GM19467 (cell line): ENCODE measurements around the gene CACNA1H.

ENCODE experiments used
- ATAC-seq: cut with Tn5 transposase; IDR thresholded peaks from one replicate; pipeline ENCODE4 v1.9.1; 2021; ENCODE audit warnings: mild to moderate bottlenecking, moderate library complexity; ENCODE audit not compliant: unreplicated experiment

The CACNA1H gene

GRCh38 chr16:1152651-1153259, at the start of gene CACNA1H:
Gene CACNA1H (plus strand): TSS chr16:1153106. CDS start chr16:1153738, 632 bp downstream.
- no peak for ATAC-seq

GRCh38 chr16:1103636-1103980, 49.3 kb upstream of the CACNA1H start:
- no peak for ATAC-seq

GRCh38 chr16:1105888-1106620, 46.9 kb upstream of the CACNA1H start:
- ATAC-seq = no peak

DNA sequence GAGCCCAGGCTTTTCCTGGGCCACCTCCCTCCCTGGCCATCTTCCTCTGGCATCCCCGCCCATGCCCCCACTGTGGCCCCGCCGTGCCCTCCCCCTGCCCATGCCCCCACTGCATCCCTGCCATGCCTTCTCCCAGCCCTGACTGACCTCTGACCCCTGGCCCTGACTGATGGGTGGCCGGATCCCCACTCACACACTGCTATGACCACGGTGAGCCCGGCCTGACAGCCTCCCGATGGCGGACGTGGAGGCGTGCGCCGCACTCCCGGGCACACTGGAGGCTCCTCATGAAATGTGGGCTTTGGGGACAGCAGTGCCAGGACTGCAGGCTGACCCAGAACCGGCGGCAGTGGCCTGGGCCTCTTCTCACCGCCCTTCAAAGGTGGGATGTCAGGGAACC, 46.2 kb upstream of the CACNA1H start:
- no peak for ATAC-seq

DNA sequence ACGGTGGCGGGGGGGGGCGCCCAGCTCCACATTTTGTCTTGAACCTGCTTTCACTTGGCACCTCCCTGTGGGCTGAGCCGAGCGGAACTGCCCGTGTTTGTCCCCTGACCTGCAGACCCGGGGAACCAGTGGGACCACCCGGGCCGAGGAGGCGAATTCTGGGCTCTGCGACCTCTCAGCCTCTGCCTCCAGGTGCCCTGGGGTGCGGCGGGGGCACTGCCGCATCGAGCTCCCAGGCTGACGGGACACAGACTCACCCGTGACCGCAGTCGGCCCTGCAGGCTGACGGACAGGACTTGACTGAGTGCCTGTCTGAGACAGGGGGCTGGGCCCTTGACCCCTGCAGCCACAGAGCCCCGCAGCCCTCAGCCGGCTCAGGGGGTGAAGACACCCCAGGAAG, 45.8 kb upstream of the CACNA1H start:
- no peak for ATAC-seq

GRCh38 chr16:1107731-1108130, 45.2 kb upstream of the CACNA1H start:
- no peak for ATAC-seq

DNA sequence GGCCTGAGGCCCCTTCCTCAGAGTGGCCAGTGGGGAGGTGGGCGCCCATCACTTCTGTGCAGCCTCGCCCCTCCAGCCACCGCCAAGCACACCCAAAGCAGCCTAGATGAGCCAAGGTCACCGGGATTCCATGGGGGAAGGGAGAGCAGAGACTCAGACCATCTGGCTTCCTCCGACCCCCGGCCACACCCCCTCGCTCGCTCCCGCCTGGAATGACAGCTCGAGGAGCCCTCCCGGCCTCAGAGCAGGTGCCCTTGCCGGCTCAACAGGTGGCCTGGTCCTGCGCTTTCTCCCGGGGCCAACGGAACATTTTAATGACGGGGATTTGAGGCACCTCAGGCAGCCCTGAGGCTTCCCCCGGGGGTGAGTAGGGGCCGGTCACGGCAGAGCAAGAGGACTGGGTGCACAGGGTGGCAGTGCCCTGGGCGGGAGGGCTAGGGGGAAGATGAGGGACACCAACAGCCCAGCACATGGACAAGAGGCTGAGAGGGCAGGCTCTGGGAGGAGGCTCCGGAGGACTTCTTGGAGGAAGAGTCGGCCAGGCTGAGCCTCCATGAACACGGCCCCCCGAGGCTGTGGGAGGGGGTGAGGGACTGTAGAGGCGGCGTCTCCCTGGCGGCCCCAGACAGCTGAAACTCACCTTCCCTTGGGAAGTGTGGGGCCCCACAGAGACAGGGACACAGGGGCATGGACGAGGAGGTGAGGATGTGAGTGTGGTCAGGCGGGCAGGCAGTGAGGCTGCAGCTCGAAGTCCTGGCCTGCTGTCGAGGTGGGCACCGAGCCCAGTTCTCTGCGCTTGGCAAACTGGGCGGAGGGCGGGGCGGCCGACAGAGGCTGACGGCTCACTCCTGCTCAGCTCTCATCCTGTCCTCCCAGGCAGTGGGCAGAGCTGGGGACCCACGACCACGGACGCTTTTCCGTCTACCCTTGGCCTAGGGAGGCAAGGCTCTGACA, 44.3 kb upstream of the CACNA1H start:
- no peak for ATAC-seq

- ATAC-seq = no peak
Observed at GRCh38 chr16:1109648-1110047, 43.3 kb upstream of the CACNA1H start.

GRCh38 chr16:1112506-1113184, 40.3 kb upstream of the CACNA1H start:
- no peak for ATAC-seq

DNA sequence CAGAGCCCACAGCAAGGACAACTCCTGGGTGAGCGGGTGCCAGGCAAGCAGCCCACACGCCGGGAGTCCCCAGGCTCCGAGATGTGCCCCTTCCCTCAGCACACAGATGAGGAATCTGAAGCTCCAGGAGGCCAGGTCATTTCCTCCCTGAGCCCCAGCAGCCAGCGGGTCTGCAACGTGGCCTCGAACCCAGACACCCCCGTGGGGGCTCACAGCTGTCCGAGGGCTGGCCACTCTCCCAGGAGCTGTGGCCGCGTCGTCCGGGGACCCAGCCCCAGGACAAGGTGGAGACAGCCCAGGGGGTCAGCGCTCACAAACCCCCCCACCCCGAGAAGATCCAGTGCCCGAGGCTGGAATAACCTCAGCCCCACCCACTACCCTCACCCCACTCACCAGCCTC, 39.4 kb upstream of the CACNA1H start:
- no peak for ATAC-seq

DNA sequence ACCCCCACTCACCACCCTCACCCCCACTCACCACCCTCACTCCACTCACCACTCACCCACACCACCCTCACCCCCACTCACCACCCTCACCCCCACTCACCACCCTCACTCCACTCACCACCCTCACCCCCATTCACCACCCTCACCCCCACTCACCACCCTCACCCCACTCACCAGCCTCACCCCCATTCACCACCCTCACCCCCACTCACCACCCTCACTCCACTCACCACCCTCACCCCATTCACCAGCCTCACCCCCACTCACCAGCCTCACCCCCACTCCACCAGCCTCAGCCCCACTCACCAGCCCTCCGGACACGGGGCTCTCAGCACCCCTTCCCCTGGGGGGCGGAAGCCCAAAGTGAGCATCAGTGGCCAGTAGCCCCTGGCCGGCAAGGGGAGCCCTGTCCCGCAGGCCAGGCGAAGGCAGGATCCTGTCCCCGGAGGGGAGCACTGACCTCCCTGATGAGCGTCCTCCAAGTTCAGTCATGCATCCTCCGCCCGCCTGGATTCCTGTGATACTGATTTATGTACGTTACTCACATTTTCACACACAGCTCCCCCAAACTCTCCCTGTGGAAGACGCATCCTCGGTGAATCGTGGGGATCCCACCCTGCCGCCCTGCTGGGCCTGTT, 38.9 kb upstream of the CACNA1H start:
- no peak for ATAC-seq

DNA sequence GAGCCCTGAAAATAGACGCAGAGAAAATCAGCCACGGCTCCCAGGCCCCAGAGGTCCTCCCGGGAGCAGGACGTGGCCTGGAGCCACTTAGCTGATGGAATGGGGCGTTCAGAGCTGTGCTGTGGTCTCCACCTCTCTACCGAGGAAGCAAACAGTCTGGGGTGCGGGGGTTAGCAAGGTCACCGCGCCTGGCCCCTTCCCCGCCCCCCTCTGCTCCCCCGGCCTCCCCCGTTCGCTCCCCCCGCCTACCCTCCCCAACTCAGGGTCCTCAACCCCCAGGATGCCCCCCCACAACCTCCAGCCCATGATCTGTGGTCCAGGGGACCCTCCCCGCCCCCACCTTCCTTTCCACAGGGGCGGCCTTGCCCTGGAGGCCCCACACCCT, 36.2 kb upstream of the CACNA1H start:
- ATAC-seq = no peak

- ATAC-seq = no peak
Observed at GRCh38 chr16:1117176-1117900, 35.6 kb upstream of the CACNA1H start.

GRCh38 chr16:1117926-1118325, 35.0 kb upstream of the CACNA1H start:
- ATAC-seq = no peak

DNA sequence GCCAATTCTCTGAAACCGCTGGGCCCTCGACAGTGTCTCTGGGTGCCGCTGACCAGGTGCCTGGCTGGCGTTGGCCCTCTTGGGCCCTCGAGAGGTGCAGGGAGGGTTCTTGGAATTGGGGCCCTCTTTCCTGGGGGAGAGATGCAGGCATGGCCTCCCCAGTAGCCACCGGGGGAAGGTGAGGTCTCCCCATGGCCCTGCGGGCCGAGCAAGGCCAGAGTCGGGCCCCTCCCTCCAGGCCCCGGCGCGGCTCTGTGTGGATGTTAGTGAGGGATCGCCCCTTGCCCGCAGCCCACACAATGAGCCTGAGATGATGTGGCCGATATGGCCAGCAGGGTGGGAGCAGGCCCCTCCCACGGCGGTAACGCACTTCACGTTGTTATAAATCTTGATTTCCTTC, 33.8 kb upstream of the CACNA1H start:
- ATAC-seq = no peak

GRCh38 chr16:1119766-1120576, 32.9 kb upstream of the CACNA1H start:
- ATAC-seq = no peak

DNA sequence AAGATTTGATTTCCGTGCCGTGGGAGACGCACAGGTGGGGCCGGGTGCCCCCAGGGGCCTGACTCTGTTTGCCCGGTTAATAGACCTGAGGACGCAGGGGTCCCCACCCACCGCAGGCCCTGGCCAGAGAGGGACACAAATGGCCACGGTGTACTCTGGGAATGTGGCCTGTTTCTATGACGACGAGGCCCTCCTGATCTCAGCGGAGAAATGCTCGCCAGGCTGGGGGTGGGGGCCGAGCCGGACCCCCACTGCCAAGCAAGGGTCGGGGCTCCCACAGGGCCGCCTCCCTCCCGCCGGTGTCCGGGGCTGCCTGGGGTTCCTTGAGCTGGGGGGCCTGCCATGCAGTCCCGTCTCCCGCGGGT, 32.3 kb upstream of the CACNA1H start:
- no peak for ATAC-seq

DNA sequence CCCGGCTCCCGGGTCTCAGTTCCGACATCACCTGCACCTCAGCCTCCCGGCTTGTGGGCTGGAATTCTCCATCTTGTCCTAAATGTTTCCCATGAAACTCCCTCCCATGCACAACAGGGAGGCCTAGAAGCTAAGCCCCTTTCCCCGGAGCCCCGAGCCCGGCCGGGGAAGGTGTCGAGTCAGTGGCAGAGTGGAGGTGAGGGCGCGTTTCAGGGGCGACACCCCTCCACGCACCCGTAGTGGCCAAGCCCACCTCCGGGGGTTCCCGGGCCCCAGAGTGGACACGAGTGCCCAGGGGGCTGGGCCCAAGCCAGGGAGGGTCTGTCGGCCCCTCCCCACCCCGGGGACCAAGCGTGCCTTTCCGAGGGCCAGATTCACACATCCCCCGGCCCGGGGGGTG, 31.9 kb upstream of the CACNA1H start:
- ATAC-seq = no peak
